Activated T-helper 1 cell treated with anti-CD3 and anti-CD28 coated beads, Interleukin-2, amount 50 U/mL, for 16 hours (primary cell): ENCODE data around the gene FOXN3.
"Not testable (repeated sequence)": the region's sequence is repeated elsewhere in the genome, so short reads cannot be mapped to it uniquely, and the experiment has no call there.

ENCODE experiments used
- DNase-seq, 2 donors: peaks; one replicate each; pipeline ENCODE4 v3.0.0-alpha.2; 2020; ENCODE audit warnings: low read depth in 1 of 2, low spot score in 1 of 2

Gene FOXN3

DNA sequence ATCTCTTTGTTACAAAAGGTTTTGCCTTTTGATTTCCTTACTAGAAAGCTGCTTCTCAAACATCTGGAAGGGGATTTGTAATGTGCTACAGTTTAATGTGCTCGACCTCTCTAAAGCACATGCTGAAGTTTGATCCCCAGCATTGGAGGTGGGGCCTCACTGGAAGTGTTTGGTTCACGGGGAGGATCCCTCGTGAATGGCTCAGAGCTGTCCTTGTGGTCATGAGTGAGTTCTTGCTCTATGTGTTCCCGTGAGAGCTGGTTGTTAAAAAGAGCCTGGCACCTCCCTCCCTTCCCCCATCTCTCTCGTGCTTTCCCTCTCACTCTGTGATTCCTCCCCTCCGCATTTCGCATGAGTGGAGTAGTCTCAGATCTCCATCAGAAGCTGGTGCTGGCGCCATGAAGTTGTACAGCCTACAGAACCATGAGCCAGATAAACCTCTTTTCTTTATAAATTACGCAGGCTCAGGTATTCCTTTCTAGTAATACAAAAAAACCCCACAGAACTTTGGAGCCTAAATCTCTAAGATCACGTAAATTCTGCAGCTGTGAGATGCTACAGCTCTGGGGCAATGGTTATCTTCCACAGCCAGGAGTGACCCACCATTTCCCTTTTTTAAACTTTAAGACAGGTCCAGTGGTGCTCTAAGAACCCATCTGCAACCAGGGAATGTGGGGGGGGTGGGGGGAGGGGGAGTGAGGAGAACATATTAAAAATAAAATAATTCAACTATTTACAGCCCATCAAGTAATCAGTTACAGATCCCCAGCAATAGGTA, 214.4 kb downstream of the FOXN3 start:
- DNase-seq: no peak

DNA sequence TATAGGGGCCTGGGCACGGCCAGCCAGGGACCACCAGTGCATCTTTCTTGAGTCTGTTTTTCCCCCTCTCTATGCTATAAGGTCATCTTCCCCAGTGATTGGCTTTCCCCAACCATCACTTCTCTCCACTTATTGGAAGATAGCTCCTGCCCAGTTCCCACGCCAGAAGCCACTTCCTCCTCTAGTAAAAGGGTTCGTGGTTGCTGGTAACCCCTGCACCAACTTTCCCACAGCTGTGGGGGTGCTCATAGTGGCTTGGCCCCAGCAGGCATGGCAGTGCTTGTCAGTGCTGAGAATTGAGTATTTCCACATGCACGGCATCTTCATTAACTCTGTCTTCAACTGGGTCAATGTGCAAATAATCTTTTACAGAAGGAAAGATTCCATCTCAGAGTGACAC, 215.4 kb downstream of the FOXN3 start:
- DNase-seq: no peak

DNA sequence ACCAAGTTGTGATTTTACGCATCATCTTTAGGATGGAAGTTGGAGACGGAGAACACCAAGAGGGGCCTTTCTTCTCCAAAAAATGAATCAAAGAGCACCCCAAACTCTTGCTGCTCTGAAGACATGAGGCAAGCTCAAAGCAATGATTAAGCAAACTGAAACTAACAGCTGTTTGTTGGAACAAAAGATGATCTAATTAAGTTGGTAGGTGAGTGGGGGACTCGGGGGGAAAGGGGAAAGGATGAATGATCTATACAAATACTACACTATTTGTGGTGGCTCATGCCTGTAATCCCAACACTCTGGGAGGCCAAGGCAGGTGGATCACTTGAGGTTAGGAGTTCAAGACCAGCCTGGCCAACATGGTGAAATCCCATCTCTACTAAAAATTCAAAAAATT, 217.7 kb downstream of the FOXN3 start:
- not testable (repeated sequence) for DNase-seq

DNA sequence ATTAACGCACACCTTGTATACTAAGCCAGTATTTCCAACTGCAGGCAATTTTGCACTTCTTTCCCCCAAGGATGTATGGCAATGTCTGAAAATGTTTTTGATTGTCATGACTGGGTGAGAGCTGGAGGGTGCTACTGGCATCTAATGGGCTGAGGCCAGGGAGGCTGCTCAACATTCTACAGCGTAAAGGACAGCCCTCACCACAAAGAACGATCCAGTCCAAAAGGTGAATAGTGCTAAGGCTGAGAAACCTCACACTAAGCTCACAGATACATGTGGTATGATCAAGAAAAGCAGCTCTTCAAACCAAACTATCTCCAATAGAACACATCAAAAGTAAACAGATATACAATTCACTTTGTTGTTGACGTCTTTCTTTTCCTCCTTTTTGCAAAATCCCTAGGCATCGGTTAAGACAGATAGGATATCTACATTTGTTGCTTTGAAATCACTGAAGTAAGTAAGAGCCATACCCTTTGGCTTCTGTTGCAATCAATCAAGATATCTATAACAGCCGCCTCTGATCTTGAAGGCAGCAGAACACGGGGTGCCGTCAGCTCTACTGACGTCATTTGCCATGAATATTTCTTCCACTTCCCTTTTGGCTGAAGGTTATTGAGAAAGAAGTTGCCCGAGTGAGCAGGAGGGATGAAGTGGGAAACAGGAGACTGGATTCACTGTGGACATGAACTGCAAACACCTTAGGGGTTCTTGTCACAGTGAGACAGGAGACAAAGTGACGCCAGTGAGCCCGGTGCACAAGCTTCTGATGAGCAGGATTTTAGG, 218.3 kb downstream of the FOXN3 start:
- DNase-seq: no peak

DNA sequence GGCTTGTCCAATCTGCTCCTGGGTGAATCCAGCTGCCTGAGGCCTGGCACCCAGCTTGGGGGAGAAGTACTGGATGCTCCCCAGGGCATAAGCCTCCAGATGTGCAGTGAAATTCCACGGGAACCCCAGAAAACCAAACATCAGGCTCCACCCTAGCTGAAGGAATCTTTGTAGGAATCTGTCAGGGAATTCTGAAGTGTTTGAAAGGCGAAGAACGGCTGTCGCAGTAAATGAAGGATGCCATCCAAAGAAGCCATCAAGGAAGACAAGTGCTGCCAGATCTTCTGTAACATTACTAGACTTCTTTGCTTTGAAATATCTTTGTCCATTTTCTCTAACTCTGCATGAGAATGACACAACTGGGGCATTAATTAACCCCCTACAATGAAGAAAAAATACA, 219.4 kb downstream of the FOXN3 start:
- DNase-seq: no peak

DNA sequence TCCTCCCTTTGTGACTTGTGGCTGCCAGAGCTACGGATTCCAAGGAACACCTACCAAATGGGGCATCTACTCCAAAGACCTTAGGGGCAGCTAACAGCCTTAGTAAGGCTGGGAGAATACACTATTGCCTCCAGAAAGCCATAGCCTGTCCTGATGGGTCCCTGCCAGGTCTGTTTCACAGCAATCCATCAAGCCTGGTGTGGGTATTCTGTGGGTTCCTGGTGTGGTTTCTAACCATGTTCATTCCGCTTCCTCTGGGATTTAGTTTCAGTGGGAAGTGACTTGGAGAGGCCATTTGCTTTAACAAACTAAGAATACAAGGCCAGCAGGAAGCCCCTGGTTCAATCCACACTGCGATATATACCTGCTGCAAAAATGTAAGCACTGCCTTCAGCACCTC, 220.5 kb downstream of the FOXN3 start:
- DNase-seq: no peak

DNA sequence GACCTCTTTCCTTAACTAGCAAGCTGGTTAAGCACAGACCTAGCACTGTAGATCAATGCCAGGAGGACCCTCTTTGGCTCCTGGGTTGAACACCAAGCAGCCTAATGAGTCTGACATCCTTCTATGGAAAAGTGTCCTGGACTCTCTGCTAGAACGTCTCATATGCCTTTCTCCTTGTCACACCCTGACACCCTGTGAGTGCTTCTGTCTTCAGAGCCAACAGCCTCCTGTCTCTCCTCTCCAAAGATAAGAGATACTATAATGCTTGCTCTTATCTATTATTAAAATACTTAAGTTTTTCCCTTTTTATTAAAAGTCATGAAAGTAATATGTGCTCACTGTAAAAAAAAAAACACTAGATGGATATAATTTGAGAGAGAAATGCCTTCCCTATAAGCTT, 222.7 kb downstream of the FOXN3 start:
- no peak for DNase-seq

DNA sequence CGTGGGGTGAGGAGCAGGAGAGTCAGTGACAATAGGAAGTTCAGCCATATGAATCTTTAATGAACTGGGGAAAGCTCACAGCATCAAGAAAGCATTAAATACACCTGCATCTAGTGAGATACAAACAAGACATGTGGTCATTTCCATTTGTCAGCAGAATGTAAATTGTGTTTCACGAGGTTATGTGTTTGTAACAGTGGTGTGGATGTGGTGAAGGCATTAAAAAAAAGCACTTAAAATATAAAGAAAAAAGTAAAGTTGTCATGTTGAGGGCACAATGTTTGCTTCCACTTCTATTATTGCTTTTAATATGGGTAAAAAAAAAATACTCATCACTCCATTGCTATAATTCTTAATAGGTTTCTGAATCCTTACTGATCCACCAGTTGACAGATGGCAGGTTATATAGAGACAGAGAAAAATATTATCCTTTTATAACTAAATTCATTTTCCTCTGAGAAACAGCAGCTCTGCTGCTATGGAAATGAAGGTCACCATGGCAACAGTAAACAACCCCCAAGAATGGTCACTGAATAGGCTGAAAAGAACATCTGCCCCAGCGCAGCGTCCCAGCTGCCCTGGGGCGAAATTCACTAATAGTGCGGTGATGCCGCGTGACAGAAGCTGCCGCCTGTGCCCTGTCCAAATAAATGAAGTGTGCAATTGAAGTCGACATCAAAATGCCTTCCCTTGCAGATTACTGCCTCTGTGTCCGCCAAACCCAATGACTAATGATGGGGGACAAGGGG, 226.1 kb downstream of the FOXN3 start:
- DNase-seq: no peak

DNA sequence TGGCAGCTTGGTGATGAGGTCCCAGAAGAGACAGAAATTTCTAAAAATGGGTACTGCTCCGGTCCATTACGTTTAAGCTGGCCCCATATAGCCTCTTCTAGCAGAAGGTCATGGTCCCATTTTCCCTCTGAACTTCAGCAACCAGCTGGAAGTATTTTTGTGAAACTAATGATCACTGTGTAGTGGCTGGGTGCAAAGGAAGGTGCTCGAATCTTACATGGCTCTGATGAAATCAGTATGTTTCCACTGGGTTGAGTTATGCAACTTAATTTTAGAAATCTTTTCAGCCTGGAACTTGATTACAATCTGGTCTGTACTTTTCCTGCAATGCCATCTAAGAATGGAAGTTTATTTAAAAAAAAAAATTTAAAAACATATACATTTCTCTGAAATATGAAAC, 228.5 kb downstream of the FOXN3 start:
- DNase-seq: no peak

DNA sequence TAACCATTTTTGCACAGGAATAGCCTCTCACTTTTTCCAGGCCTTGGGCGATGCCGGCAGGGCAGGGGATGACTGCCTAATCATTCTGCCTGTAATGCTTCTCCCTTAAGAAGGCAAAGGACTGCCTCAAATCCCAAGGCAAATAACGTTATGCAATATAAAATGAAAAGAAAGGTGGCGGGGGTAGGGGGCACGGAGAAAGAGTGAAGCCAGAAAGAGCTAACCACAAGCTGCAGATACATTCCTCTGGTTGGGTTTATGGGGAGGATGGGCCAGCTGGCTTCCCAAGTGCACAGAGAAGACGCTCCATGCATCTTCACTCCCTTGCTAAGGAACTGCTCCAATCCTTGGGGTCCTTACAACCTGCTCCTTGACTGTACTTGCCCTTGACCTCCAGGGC, 229.5 kb downstream of the FOXN3 start:
- no peak for DNase-seq

DNA sequence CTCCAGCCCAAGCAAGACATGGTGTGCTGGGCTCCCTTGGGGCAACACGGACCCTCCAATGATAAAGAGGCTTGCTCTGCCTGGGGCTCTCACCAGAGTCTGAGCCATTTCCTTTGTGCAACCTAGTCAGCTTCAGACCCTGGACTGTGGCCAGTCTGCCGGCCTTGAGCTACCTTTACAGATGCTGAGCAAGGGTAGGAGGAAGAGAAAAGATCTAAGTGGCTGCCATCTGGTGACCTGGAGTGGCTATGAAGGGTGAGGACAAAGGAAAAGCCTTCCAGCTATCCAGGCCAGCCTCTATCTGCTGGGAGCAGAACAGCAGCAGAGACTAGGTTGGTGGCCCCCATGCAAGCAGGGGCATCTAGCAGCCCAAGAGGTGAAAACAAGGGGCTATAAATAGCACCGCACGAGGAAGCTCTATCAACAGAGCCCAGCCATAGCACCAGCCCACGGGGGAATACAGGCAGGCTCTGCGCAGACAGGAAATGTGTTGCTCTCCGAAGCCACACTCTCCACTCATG, 230.1 kb downstream of the FOXN3 start:
- no peak for DNase-seq

DNA sequence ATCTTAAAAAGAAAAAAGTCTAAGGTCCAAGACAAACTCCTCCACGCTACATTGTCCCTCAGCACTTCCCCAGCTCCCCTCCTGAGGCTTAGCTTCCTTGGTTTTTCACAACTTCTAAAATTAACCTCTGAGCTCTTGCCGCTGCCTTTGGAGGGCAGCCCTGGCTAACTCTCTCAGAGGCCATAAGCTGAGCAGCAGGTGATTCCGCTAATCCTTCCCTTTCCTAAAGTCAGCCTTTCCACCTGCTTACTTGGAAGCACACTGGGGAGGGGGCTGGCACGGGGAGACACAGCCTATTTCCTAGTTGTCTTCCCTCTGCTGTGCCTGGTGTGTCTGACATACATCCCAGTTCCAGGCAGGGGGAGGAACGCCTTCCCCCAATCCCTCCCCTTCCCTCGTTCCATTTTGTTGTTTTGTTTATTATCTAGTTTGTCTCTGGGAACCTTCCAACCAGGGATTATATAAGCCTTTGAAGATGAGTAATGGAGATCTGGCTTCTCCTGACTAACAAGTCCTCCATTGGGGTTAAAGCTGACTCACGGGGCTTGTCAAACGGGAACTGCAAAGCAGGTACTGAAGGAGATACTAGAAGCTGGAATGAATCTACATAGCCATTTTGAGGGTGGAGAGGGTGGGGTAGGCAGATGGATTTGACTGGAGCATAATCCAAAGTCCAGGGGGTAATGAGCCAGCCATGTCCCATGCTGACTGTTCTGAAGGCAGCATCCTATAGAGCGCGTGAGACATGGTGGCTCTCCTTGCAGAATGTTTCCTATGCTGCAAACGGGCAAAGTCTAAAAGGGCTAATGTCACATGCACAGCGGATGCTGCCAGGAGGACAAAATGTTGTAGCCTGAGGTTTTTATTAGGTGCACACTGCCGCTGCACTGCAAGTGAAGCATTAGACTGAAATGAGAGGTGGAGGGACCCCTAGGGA, 230.8 kb downstream of the FOXN3 start:
- DNase-seq: no peak

DNA sequence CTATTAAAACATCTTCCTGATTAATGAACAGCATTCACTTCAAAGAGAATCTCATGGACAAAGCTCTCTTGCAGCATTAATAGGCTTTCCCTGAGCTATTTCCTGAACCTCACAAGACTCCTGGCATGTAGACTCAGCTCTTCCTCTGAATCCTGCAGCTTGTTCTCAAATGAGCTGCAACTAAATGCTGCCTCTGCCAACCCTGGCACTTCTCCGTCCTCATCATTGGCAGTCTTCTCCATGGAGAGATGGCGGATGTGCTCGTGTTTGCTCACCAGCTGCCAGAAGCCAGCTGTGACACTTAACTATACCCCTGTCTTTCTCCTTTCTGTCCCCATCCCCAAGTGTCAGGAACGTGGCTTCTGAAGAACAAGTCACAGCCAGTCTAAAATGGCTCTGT, 232.1 kb downstream of the FOXN3 start:
- DNase-seq: no peak

DNA sequence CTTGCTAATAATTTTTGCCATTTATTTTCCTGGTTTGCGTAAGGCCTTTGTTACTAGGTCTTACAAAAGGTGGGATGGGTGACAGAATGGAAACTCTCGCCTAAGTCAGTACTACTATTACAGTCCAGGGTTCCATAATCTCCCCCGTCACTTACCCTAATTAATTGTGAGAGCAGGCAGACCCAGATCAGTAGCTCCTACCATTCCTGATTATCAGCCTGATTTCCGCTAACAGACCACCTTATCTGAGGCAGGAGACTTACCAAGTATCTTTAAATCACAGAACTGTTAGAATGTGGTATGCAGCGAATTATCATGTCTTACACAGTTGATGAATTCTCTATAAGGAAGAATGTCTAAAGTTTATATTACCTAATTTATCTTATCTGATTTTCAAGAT, 234.7 kb downstream of the FOXN3 start:
- DNase-seq: no peak

DNA sequence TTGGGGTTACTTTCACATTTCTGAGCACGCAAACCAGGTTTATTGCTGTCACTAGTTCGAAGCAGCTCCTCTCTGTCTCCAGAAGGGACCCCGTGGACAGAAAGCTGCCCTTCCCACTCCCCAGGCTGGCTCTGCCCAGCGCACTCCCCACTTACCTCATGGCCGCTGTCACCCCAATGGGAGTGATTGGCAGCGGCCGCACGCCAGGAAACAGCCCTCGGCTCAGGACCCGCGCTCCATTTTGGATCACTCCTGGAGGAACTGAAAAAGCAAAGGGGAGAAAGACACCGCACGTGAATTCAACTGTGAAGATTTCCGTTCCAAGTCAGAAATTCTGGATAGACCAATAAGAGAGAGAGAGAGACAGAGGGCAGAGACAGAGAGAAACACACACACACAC, 236.5 kb downstream of the FOXN3 start:
- no peak for DNase-seq

DNA sequence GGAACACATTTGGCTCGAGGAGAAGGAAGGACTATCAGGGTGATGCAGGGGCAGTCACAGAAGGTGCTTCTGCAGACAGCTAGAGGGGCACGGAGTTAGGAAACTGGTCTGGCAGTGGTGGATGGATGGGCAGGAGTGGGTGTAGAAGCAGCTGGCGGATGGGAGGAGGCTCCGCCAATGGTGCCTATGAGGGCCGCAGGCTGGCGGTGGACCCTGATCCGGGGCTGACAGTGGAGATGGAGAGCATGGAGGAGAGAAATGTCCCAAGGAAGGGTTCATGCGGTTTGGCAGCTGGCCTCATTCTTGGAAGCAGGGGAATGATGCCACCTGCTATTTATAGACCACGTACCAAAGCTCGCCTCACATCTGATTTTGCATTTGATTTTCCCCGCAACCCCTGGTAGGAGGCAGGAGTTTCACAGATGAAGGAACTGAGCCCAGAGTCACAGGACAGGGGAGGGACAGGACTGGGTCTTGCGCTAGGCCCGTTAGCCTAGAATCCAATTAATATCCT, 237.1 kb downstream of the FOXN3 start:
- no peak for DNase-seq

DNA sequence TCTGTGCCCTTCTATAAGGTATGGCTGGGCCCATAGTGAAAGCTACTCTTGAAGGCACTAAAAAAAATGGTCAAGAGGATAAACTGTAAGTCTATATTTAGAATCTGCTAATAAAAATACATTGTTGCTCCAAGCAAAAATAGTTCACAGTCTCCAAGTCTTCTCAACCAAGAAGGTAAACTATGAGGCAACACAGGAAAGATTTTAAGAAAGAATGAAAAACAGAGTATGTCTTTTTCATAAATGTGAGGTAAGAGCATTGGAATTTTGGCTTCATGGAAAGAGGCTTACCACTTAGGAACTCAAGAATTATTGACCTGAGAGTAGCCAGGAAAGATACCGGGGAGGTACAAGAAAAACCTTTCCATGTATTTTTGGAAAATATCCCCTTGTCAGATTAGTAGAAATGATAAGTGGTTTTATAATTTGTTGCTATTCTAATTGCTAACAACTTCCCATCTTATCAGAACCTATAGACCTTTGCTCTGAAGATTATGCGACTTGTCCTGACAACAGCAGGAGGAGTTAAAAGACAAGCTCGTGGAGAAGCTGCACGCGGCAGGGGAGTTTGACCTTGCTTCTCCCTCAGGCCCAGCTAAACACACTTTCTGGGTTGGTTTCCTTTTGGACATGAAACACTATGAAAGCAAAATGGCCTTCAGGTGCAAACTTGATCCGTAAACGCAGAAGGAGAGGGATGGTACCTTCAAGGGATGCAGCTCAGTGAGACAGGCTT, 238.1 kb downstream of the FOXN3 start:
- no peak for DNase-seq

DNA sequence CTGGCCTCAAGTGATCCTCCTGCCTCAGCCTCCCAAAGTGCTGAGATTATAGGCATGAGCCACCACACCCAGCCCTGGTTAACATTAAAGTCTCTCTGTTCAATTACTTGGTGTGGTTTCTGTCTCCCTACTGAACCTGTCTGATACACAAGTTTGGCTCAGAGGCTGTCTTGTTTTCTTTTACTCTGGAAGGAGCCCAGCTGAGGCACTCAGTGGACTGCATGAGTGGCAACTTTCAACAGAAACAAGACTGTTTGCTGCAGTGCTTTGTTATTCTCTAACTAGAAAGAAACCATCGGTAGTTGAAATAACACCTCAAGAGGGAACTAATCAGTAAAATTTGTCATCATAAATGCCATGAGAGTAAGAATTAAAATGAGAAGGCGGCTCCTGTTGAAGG, 238.7 kb downstream of the FOXN3 start:
- no peak for DNase-seq

DNA sequence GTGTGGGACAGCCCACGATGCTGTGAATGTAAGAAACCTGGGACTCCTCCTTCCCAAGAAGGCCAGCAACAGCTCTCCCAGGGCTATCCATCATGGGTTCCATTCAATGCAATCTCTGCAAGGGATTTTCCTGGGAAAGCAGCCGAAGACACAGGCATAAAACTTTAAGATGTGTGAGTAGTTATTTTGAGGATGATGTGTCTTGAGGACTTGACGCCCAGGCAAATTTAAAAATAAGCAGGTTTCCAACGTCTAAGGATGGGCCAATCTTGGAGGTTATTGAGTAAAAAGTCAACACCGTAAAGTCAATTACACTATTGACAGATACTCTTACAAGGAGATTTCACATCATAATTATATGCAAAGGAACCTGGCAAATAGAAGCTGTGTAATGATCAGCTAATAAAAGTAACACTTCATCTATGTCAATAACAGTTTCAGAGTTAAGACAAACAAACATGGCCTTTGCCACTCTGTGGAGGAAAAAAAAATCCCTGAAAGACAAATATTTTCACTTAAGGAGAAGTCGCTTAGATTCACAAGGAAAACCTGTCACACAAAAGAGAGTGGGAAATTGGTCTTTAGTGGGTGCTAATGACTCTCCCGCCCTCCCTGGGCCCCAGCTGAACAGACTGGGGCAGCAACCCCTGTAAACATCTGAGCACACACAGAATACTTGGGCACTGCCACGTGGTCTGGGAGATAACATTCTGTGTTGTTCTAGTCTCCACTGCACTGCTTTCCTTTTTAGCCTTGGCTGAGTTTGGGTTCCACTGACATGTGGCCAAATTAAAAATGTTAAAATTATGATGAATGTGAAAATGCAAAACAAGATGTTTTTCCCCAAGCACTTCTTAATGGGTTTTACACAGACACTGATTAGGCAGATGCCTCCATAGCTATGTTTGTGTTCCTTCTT, 240.9 kb downstream of the FOXN3 start:
- DNase-seq: no peak
